HCT116 (cell line): Measurements from ENCODE around the gene DDX56. TPM values are rescaled to one million over a fixed set of nuclear protein-coding genes. Genes with fewer than 3 reads are reported as not detected.

ENCODE experiments used
- ATAC-seq: fragments of 200-7000 bp; cut with Tn5 transposase; 2 replicates; pipeline ENCODE4 v1.9.1; 2020; ENCODE audit warnings: mild to moderate bottlenecking, moderate library complexity
- BruUV-seq: library from RNA; stranded (reverse); fragments of 400-500 nt; replicated peaks from 2 replicates; lab custom pipeline; 2021; lab: Mats Ljungman, UMichigan
- CTCF ChIA-PET: fragments of 300-600 bp; sonication (Branson Sonifier 250); formaldehyde crosslinking; loops from one replicate; lab custom pipeline; 2021; ENCODE audit warnings: antibody characterized with exemption; lab: Charles Lee
- POLR2A ChIA-PET: fragments of 300-600, 350-600 bp; sonication (Branson Sonifier 250); formaldehyde crosslinking; loops from one replicate; lab custom pipeline; 2021; ENCODE audit warnings: antibody characterized with exemption; lab: Charles Lee
- RAD21 ChIA-PET, 2 experiments: fragments of 300-600 bp; sonication (Branson Sonifier 250); formaldehyde crosslinking; loops; one replicate each; lab custom pipeline; 2023; ENCODE audit warnings: low total read pairs in 2 of 2; ENCODE audit not compliant: uncharacterized antibody in 2 of 2, unreplicated experiment in 2 of 2, low non-redundant PET in 1 of 2; lab: Charles Lee
- DNase-seq: peaks from one replicate; pipeline ENCODE4 v3.0.0-alpha.2; 2010; ENCODE audit warnings: low read depth, low spot score
- H2AFZ ChIP-seq: fragments of 200-600 bp; shearing (Covaris generic), sonication (generic); 2 replicates; pipeline ENCODE4 v1.6.1; 2017; ENCODE audit warnings: low read depth, mixed run types, mixed read lengths, antibody characterized with exemption, low read length; ENCODE audit not compliant: poor library complexity, severe bottlenecking
- H3K27ac ChIP-seq: 2 replicates; pipeline ENCODE4 v1.5.1; 2012; ENCODE audit warnings: low read depth, low read length
- H3K27me3 ChIP-seq: fragments of 200-600 bp; sonication (generic); 2 replicates; pipeline ENCODE4 v1.6.1; 2016; ENCODE audit warnings: mixed run types, low read length, mixed read lengths; ENCODE audit not compliant: insufficient read depth
- H3K36me3 ChIP-seq, 2 experiments: fragments of 200-500 bp in 1 of 2; fragments of 200-600 bp in 1 of 2; sonication (Bioruptor generic) in 1 of 2; sonication (generic) in 1 of 2; 2 replicates each; pipeline versions ENCODE4 v1.5.1 to v1.6.1; 2014 to 2016; ENCODE audit warnings: low read length in 2 of 2, inconsistent platforms in 1 of 2, mixed read lengths in 1 of 2, mixed run types in 1 of 2; ENCODE audit not compliant: insufficient read depth in 2 of 2, control insufficient read depth in 1 of 2
- H3K4me1 ChIP-seq, 2 experiments: fragments of 200-600 bp in 1 of 2; sonication (generic) in 1 of 2; 2 replicates each; pipeline versions ENCODE4 v1.5.1 to v1.6.1; 2012 to 2017; ENCODE audit warnings: low read length in 2 of 2, inconsistent platforms in 1 of 2, mild to moderate bottlenecking in 1 of 2, mixed read lengths in 1 of 2, mixed run types in 1 of 2, moderate library complexity in 1 of 2; ENCODE audit not compliant: insufficient read depth in 2 of 2, control insufficient read depth in 1 of 2
- H3K4me2 ChIP-seq: fragments of 200-600 bp; sonication (generic); 2 replicates; pipeline ENCODE4 v1.6.1; 2017; ENCODE audit warnings: mixed run types, low read length, mixed read lengths
- H3K4me3 ChIP-seq, 2 experiments: fragments of 200-600 bp in 1 of 2; sonication (generic) in 1 of 2; replicated peaks in 1 of 2; 2 replicates each; pipeline ENCODE4 v1.5.1; 2011 to 2016; ENCODE audit warnings: low read length in 2 of 2, control low read depth in 1 of 2, low read depth in 1 of 2, mild to moderate bottlenecking in 1 of 2, mixed read lengths in 1 of 2, mixed run types in 1 of 2
- H3K79me2 ChIP-seq: fragments of 200-600 bp; sonication (generic); 2 replicates; pipeline ENCODE4 v1.6.1; 2017; ENCODE audit warnings: mild to moderate bottlenecking, mixed run types, low read length, moderate library complexity, mixed read lengths; ENCODE audit not compliant: insufficient read depth
- H3K9ac ChIP-seq: fragments of 200-600 bp; sonication (generic); 2 replicates; pipeline ENCODE4 v1.6.1; 2016; ENCODE audit warnings: low read length, mixed read lengths
- H3K9me2 ChIP-seq: fragments of 200-600 bp; sonication (generic), shearing (Covaris generic); 2 replicates; pipeline ENCODE4 v1.6.1; 2017; ENCODE audit warnings: mixed run types, mild to moderate bottlenecking, moderate library complexity; ENCODE audit not compliant: insufficient read depth
- H3K9me3 ChIP-seq, 2 experiments: fragments of 200-500 bp in 1 of 2; fragments of 200-600 bp in 1 of 2; sonication (Bioruptor generic) in 1 of 2; sonication (generic) in 1 of 2; 2 replicates each; pipeline ENCODE4 v1.6.1; 2014 to 2017; ENCODE audit warnings: low read length in 2 of 2, mixed read lengths in 2 of 2, inconsistent platforms in 1 of 2, low read depth in 1 of 2, mild to moderate bottlenecking in 1 of 2, mixed run types in 1 of 2, moderate library complexity in 1 of 2; ENCODE audit not compliant: control insufficient read depth in 1 of 2, insufficient read depth in 1 of 2
- H4K20me1 ChIP-seq: fragments of 200-600 bp; sonication (generic), shearing (Covaris generic); 2 replicates; pipeline ENCODE4 v1.6.1; 2017; ENCODE audit warnings: mixed run types, mild to moderate bottlenecking, moderate library complexity; ENCODE audit not compliant: insufficient read depth
- EZH2 ChIP-seq: fragments of 200-600 bp; sonication (generic); IDR thresholded peaks from 2 replicates; pipeline ENCODE4 v1.6.1; 2017; ENCODE audit warnings: antibody characterized with exemption, mixed run types
- JUND ChIP-seq: IDR thresholded peaks from 2 replicates; pipeline ENCODE4 v1.6.1; 2012
- TCF7L2 ChIP-seq: IDR thresholded peaks from 2 replicates; pipeline ENCODE4 v1.7.0; 2011; ENCODE audit warnings: borderline replicate concordance, inconsistent platforms; ENCODE audit not compliant: insufficient read depth, insufficient read length; ENCODE audit errors: extremely low read depth
- ZNF274 ChIP-seq: fragments of 200-500 bp; sonication (Bioruptor generic); IDR thresholded peaks from 2 replicates; pipeline ENCODE4 v1.6.1; 2014; ENCODE audit warnings: mild to moderate bottlenecking, low read depth, low read length, inconsistent platforms
- intact Hi-C: fragments of 100-400 bp; cut with micrococcal nuclease; formaldehyde crosslinking; loops from 2 replicates; pipeline ENCODE4 v1.10.0; 2022
- total RNA-seq: library from RNA; stranded (reverse); gene quantifications from one replicate; pipeline ENCODE4 v1.2.1, GENCODE V29; 2021; ENCODE audit not compliant: unreplicated experiment

The DDX56 gene
- total RNA-seq, 1 experiment from 2014 or later: 119 TPM

DNA sequence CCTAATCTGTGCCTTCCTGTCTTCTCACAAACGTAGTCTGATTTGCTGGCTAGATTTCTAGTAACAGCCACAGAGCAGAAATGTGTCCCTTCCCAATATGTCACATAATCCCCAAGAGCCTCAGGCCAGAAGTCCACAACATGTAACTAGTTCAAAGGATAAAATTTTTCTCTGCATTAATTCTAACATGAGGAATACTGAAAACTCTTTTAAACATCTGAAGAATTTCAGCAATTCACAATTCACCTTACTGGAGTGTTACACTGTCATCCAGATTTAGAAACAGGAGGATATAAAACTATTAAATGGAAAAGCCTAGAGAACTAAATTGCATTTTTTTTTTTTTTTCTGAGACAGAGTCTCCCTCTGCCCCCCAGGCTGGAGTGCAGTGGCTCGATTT is 2.5 kb upstream of the DDX56 start:
- Histone ChIP-seq H3K36me3 (peaks cover 32 to 40% of the 10 kb centered on the region in 2 experiments), H3K79me2 (peaks cover 80% of the 10 kb centered on the region), H2AFZ (no peak overlapping the region), H4K20me1 (no peaks in the 10 kb centered on the region), H3K27ac (no peak overlapping the region), H3K9me2 (no peaks in the 10 kb centered on the region), H3K4me1 (peaks cover 16 to 26% of the 10 kb centered on the region in 2 experiments; a peak in 3 of 4 replicates), H3K4me2 (no peak overlapping the region), H3K9ac (no peak overlapping the region), H3K9me3 (no peaks in the 10 kb centered on the region), H3K27me3 (no peaks in the 10 kb centered on the region), H3K4me3 (no peak overlapping the region)
- CTCF ChIA-PET: no interaction called here
- RAD21 ChIA-PET: no interaction called here
- ATAC-seq: no peak
- POLR2A ChIA-PET: interaction anchor here (1.3 kb wide), 1 partner anchor 272 kb away, joined by 4 read pairs; the partner anchor contains the start of gene H2AZ2
- no peak for DNase-seq
- TF ChIP-seq TCF7L2 (no peak), JUND (no peak)
- no TSS peak for BruUV-seq
- intact Hi-C loops: no loop called here

DNA sequence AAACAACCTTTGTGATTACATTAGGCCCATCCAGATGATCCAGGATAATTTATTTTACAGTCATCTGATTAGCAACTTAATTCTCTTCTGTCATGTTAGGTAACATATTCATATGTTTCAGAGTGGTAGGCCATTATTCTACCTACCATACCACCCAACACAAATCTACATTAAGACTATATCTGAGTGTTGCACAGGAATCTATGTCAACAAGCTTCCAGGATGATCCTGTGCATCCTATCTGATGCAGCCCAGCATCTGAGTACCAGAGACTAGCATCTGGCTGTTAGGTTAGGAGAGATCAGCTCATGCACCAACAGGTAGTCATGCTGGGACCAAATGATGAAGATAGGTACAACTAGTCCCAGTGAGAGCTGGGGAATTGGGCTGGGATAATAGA is 1.3 kb upstream of the DDX56 start:
- no peak for ATAC-seq
- H3K27me3 ChIP-seq: no peaks in the 10 kb centered on the region
- H3K4me2 ChIP-seq: peak overlapping the region; percentile 84
- no peak for TF ChIP-seq EZH2
- no peak for TF ChIP-seq ZNF274
- TF ChIP-seq, all 23 proteins: peak for 0
- Histone ChIP-seq H3K4me1 (peaks cover 11 to 20% of the 10 kb centered on the region in 2 experiments; a peak in 3 of 4 replicates), H4K20me1 (no peaks in the 10 kb centered on the region; the same call in 1 of the 2 replicates), H3K9me2 (no peaks in the 10 kb centered on the region), H3K9me3 (no peaks in the 10 kb centered on the region), H3K27ac (no peak overlapping the region), H3K36me3 (peaks cover 41 to 48% of the 10 kb centered on the region in 2 experiments), H2AFZ (no peak overlapping the region), H3K9ac (peak overlapping the region; percentile 86; the same call in 1 of the 2 replicates), H3K79me2 (peaks cover 79% of the 10 kb centered on the region), H3K4me3 (peak overlapping the region; percentile 83 to 88)
- intact Hi-C loops: no loop called here
- CTCF ChIA-PET: no interaction called here
- no TSS peak for BruUV-seq
- POLR2A ChIA-PET: interaction anchor here (1.3 kb wide), 1 partner anchor 273 kb away, joined by 4 read pairs; the partner anchor contains the start of gene H2AZ2
- no peak for DNase-seq
- RAD21 ChIA-PET: interaction anchor here in 1 of 2 experiments (0.5 kb wide), 1 partner anchor 14 kb away, joined by 3 read pairs; no protein-coding TSS in a partner anchor
